Islet of Langerhans (tissue), 1 donor: ENCODE data around the gene CTXND2.
"Not testable (repeated sequence)": the region's sequence is repeated elsewhere in the genome, so short reads cannot be mapped to it uniquely, and the experiment has no call there.

ENCODE experiments used
- FAIRE-seq: peaks from one replicate; lab custom pipeline; 2011; peaks lifted over from hg19 to GRCh38; lab: Jason Lieb, UNC

The CTXND2 gene

DNA sequence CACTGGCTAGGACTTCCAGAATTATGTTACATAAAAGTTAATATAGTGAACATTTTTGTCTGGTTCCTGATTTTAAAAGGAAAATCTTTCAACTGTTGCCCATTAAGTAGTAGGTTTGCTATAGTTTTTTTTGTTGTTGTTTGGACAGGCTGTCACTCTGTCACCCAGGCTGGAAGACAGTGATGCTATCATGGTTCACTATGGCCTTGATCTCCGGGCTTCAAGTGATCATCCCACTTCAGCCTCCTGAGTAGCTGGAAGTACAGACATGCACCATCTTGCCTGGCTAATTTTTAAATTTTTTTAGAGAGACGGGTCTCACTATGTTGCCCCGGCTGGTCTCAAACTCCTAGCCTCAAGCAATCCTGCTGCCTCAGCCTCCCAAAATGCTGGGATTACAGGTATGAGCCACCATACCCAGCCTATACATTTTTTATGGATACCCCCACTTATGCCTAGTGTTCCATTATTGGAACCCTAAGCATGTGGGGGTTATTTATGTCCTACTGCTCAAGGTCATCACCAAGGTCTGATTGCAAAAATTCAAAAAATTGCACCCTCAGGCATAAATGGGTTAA, 6.5 kb downstream of the CTXND2 start:
- no peak for FAIRE-seq

- FAIRE-seq: no peak
These were observed 8.7 kb downstream of the CTXND2 start for GRCh38 chr1:150895618-150896017.

DNA sequence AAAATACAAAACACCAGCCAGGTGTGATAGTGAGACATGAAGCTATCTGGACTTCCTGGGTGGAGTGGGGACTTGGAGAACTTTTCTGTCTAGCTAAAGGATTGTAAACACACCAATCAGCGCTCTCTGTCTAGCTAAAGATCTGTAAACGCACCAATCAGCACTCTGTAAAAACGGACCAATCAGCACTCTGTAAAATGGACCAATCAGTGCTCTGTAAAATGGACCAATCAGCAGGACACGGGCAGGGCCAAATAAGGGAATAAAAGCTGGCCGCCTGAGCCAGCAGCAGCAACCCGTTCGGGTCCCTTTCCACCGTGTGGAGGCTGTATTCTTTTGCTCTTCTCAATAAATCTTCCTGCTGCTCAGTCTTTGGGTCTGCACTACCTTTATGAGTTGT, 12.9 kb downstream of the CTXND2 start:
- FAIRE-seq: not testable (repeated sequence)

DNA sequence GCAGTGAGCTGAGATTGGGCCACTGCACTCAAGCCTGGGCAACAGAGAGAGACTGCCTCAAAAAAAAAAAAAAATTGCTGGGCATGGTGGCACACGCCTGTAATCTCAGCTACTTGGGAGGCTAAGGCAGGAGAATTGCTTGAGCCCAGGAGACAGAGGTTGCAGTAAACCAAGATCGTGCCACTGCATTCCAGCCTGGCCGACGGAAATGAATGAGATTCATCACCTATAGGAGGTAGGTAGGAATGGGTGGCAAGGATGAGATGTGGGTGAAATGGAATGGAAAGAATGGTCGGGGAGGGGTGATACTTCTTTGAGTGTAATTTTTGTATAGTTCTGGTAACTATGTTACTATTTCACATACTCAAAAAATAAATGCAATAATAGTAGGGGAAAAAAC, 15.4 kb downstream of the CTXND2 start:
- no peak for FAIRE-seq

- FAIRE-seq: no peak
These were observed 15.8 kb downstream of the CTXND2 start for GRCh38 chr1:150902751-150903150.

- no peak for FAIRE-seq
These were observed 18.4 kb downstream of the CTXND2 start for GRCh38 chr1:150905301-150905700.

GRCh38 chr1:150906329-150906728, 19.4 kb downstream of the CTXND2 start:
- FAIRE-seq: no peak

DNA sequence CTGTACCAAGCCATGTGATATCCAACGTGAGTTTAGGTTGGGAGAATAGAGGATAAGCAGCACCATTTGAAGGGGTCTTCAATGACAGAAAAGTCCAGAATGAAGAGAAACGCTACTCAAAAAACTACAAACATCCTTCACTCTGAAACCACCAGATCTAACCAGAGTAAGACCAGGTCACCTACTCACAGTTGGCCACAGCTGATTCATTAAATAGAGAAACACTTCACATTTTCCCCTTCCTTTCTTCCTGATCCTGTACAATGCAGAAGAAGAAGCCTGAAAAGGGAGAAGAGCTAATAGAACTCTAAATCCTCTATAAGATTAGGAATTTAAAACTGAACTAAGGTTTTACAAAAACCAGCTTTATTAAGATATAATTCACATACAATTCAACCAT, 19.9 kb downstream of the CTXND2 start:
- FAIRE-seq: no peak

- FAIRE-seq: no peak
These were observed 22.7 kb downstream of the CTXND2 start for GRCh38 chr1:150909585-150910180.

DNA sequence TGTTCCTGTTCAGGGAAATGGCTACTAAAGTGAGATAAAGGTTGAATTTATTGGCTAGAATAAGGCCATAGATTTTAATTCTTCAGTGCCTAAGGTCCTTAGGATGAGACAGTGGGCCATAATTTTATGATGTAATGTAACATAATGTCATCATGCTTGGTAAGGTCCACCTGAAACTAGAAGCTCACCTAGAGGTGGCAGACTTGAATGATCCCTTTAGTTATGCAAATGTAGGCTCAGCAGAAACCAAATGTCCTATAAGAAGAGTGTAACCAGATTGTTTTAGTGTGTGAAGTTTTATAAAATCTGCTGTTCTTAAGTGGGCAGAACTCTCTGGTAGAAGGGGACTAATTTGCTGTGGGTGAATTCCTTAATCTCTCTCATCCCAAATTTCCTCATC, 25.7 kb downstream of the CTXND2 start:
- FAIRE-seq: no peak

DNA sequence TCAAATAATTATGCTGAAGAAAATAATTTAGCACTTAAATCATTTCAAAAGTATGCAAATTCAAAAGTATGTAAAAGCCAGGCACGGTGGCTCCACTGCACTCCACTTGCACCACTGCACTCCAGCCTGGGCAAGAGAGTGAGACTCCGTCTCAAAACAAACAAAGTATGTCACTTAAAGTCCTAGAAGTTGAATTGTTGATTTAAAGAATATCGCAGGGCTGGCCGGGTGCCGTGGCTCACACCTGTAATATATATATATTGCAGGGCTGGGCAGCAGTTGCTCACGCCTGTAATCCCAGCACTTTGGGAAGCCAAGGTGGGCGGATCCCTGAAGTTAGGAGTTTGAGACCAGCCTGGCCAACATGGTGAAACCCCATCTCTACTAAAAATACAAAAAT, 30.5 kb downstream of the CTXND2 start:
- no peak for FAIRE-seq

DNA sequence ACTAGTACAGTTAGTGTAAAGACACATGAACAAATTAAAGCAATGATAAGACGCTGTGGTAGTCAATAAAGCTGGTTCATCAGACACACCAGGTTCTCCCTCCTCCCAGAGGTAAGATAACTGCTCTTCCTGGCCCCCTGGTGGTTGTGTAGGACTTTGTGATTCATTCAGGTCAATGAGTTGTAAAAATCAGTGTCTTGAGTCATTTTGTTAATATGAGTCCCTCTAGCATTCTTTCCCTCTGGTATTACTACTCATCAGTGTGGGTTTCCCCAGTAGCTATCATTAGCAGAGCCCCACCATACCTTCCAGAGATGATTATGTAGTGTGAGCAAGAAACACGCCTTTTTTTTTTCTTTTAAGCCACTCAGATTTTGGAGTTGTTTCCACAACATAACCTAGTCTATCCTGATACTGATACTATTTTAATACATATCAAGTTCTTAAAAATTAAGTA, 35.6 kb downstream of the CTXND2 start:
- FAIRE-seq: peak; percentile 51

DNA sequence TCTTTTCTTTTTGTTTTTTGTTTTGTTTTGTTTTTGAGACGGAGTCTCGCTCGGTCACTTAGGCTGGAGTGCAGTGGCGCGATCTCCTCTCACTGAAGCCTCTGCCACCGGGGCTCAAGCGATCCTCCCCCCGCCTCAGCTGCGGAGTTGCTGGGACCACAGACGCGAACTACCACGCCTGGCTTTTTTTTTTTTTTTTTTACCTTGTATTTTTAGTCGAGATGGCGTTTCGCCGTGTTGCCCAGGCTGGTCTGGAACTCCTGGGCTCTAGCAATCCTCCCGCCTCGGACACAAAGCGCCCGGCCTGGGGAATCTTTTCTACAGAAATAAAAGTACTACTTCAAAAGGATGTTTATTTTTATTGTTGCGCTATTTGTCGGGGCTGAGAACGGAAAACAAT, 38.1 kb downstream of the CTXND2 start:
- no peak for FAIRE-seq

DNA sequence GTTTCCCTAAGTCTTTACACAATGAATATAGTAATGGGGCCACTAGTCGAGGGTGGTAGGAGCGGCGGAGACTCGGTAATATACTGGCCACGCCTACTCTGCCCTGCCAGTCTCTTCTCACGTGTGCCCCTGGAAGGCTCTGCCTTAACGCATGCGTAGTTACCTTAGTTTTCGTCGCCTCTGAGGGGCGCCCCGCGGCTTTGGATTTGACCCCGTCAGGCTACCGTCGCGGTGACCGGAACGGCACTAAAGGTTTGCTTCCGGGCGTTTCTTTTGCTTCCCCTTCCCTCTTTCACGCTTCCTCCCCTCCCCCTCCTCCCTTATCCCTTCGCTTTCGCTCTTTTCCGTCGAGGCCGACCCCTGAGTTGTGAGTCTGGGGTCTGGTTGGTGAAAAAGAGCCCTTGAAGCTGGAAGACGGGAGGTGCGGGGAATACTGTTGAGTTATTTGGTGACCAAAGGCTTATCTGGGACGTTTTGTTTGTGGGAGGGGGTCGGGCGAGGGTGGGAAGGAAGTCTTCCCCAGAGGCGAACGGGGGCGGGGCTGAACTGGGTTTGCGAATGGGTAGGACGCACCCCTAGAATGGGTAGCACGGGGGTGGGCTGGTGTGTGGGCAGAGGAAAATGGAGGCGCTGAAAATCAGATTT, 39.3 kb downstream of the CTXND2 start, which contains the start of gene SETDB1:
Gene SETDB1 (plus strand): TSS at position 267 of the 645 bp plus-strand sequence. CDS start 1,352 bp downstream, outside the sequence.
- FAIRE-seq: peak; percentile 56

GRCh38 chr1:150927624-150928023, 40.7 kb downstream of the CTXND2 start:
- no peak for FAIRE-seq

DNA sequence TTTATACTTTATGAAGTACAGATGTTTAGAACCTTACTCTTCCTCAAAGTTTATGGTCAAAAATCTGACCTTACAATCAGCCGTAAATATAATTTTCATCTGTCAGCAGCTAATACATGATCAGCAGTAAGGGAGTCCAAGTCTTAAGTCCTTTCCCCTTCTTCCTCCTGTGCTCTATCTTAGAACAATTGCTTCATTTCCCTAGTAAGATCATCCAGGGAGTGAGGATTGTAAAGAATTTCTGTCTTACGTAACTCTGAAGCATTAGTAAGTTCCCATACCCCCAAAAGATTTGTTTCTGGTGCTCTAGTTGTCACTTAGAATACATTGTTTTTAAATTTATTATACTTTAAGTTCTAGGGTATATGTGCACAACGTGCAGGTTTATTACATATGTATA, 41.4 kb downstream of the CTXND2 start:
- FAIRE-seq: no peak

- FAIRE-seq: not testable (repeated sequence)
These were observed 41.8 kb downstream of the CTXND2 start for GRCh38 chr1:150928775-150929174.

GRCh38 chr1:150931773-150932172, 44.8 kb downstream of the CTXND2 start:
- no peak for FAIRE-seq

DNA sequence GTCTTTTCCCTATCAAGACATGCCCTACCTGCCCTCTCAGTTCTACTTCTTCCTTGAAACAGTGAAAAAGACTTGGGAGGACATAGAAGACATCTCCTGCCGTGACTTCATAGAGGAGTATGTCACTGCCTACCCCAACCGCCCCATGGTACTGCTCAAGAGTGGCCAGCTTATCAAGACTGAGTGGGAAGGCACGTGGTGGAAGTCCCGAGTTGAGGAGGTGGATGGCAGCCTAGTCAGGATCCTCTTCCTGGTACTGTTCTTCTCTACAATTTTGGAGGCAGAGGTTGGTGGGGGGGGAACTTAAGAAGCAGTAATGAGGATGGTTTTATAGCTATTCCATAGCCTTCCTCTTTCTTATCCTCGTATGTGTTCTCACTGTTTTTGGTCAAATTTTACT, 57.9 kb downstream of the CTXND2 start:
- FAIRE-seq: no peak

DNA sequence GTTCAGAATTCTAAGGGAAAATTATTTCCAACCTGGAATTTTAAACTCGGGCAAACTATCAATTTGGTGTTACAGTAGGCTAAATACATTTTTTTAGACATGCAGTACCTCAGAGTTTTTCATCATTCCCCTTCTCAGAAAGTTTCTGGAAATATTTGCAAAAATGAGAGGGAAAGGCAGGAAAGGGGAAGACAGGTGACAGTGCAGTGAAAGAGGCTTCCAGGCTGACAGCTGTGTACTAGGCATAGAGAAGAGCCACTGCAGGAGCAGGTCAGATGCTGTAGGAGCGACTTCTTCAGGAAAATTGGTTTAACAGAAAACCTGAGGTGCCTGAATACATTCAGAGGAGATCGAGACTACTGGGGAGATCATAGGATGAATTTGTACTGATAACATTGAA, 67.8 kb downstream of the CTXND2 start:
- FAIRE-seq: no peak

- no peak for FAIRE-seq
These were observed 68.3 kb downstream of the CTXND2 start for GRCh38 chr1:150955280-150955679.

- FAIRE-seq: no peak
These were observed 70.7 kb downstream of the CTXND2 start for GRCh38 chr1:150957666-150958065.

- no peak for FAIRE-seq
These were observed 73.7 kb downstream of the CTXND2 start for GRCh38 chr1:150960646-150961045.

- no peak for FAIRE-seq
These were observed 74.8 kb downstream of the CTXND2 start for GRCh38 chr1:150961756-150962155.
